Measurements from ENCODE around the gene NIPAL1. TPM values are rescaled to one million over a fixed set of nuclear protein-coding genes. Genes with fewer than 3 reads are reported as not detected.

The NIPAL1 gene
- total RNA-seq, 1 experiment from 2014 or later = 7.1 TPM

GRCh38 chr4:48047421-48047844, 30.9 kb downstream of the NIPAL1 start (continued):
- no peak for TF ChIP-seq CTCF (IDR thresholded peaks at IDR 0.05)
- TF ChIP-seq USF1 (CRISPR knock-in tag; IDR thresholded peaks at IDR 0.05) = no peak
- no peak for TF ChIP-seq PRRX2 (CRISPR knock-in tag; IDR thresholded peaks at IDR 0.05)
- TF ChIP-seq IRF2 (CRISPR knock-in tag; IDR thresholded peaks at IDR 0.05; ENCODE audit: borderline replicate concordance, low read depth) = no peak
- no peak for TF ChIP-seq TEAD1 (CRISPR knock-in tag; IDR thresholded peaks at IDR 0.05)
- TF ChIP-seq TP53 (CRISPR knock-in tag; IDR thresholded peaks at IDR 0.05) = no peak
- TF ChIP-seq MAX (CRISPR knock-in tag; IDR thresholded peaks at IDR 0.05) = no peak
- no peak for TF ChIP-seq NR2C2 (CRISPR knock-in tag; IDR thresholded peaks at IDR 0.05)
- TF ChIP-seq ZBTB21 (CRISPR knock-in tag; IDR thresholded peaks at IDR 0.05; ENCODE audit: borderline replicate concordance) = no peak
- TF ChIP-seq SMAD4 (CRISPR knock-in tag; IDR thresholded peaks at IDR 0.05) = no peak
- no peak for TF ChIP-seq SMAD3 (CRISPR knock-in tag; IDR thresholded peaks at IDR 0.05; ENCODE audit: borderline replicate concordance)

GRCh38 chr4:48047896-48048295, 31.3 kb downstream of the NIPAL1 start:
- ATAC-seq = no peak
- CTCF ChIA-PET = interaction anchor here (1.0 kb wide), 1 partner anchor 39 kb away, joined by 3 read pairs; no protein-coding TSS in a partner anchor
- H3K4me1 Mint-ChIP-seq = peaks cover 8% of the 10 kb centered on the region

GRCh38 chr4:48049483-48049882, 32.9 kb downstream of the NIPAL1 start:
- Mint-ChIP-seq H3K4me3 (no peak overlapping the region), H3K27me3 (ENCODE audit: low read depth) (no peaks in the 10 kb centered on the region), H3K9me3 (peaks cover 3% of the 10 kb centered on the region; the same call in 1 of the 2 replicates), H3K36me3 (no peaks in the 10 kb centered on the region), H3K27ac (no peak overlapping the region), H3K4me1 (peaks cover 5% of the 10 kb centered on the region)
- ChIA-PET CTCF (interaction anchor here (1.0 to 1.2 kb wide), 2 partner anchors 9 to 60 kb away, joined by 3 to 4 read pairs; no protein-coding TSS in a partner anchor), POLR2A (no interaction called here)
- DNase-seq (ENCODE audit: low spot score) (no peak), ATAC-seq (no peak)
- TF ChIP-seq ATF2 (CRISPR knock-in tag; IDR thresholded peaks at IDR 0.05; ENCODE audit: borderline replicate concordance, low read depth) = no peak
- TF ChIP-seq SMAD4 (CRISPR knock-in tag; IDR thresholded peaks at IDR 0.05) = no peak
- TF ChIP-seq ATF6 (CRISPR knock-in tag; IDR thresholded peaks at IDR 0.05) = no peak
- TF ChIP-seq PREB (CRISPR knock-in tag; IDR thresholded peaks at IDR 0.05; ENCODE audit: borderline replicate concordance) = no peak
- TF ChIP-seq JAZF1 (CRISPR knock-in tag; IDR thresholded peaks at IDR 0.05) = no peak
- no peak for TF ChIP-seq ZNF317 (CRISPR knock-in tag; IDR thresholded peaks at IDR 0.05; ENCODE audit: borderline replicate concordance, low read depth)
- TF ChIP-seq RELA (CRISPR knock-in tag; IDR thresholded peaks at IDR 0.05; ENCODE audit: borderline replicate concordance) = no peak
- TF ChIP-seq TEAD1 (CRISPR knock-in tag; IDR thresholded peaks at IDR 0.05) = no peak
- TF ChIP-seq HMGXB4 (CRISPR knock-in tag; IDR thresholded peaks at IDR 0.05) = no peak
- no peak for TF ChIP-seq TEAD4 (CRISPR knock-in tag; IDR thresholded peaks at IDR 0.05)
- TF ChIP-seq NR1H2 (CRISPR knock-in tag; IDR thresholded peaks at IDR 0.05) = no peak
- no peak for TF ChIP-seq FOXK1 (CRISPR knock-in tag; IDR thresholded peaks at IDR 0.05)
- TF ChIP-seq ZBTB21 (CRISPR knock-in tag; IDR thresholded peaks at IDR 0.05; ENCODE audit: borderline replicate concordance) = no peak
- TF ChIP-seq TCF7 (CRISPR knock-in tag; IDR thresholded peaks at IDR 0.05; ENCODE audit: low read depth) = no peak

More at GRCh38 chr4:48047896-48048295, 31.3 kb downstream of the NIPAL1 start:
- POLR2A ChIA-PET = no interaction called here
- DNase-seq (ENCODE audit: low spot score) = no peak
- Mint-ChIP-seq H3K27me3 (ENCODE audit: low read depth) (no peaks in the 10 kb centered on the region), H3K4me3 (no peak overlapping the region), H3K36me3 (no peaks in the 10 kb centered on the region), H3K9me3 (peaks cover 3% of the 10 kb centered on the region; the same call in 1 of the 2 replicates), H3K27ac (no peak overlapping the region)
- TF ChIP-seq EMX1 (CRISPR knock-in tag; IDR thresholded peaks at IDR 0.05) (no peak), IRF2 (CRISPR knock-in tag; IDR thresholded peaks at IDR 0.05; ENCODE audit: borderline replicate concordance, low read depth) (no peak)
